Measurements from ENCODE around the gene LIN7B. TPM values are rescaled to one million over a fixed set of nuclear protein-coding genes. Genes with fewer than 3 reads are reported as not detected.

The LIN7B gene
- total RNA-seq, 4 donors from 2014 or later: 6.6 to 9.0 (median 7.1) TPM; not detected in 1

DNA sequence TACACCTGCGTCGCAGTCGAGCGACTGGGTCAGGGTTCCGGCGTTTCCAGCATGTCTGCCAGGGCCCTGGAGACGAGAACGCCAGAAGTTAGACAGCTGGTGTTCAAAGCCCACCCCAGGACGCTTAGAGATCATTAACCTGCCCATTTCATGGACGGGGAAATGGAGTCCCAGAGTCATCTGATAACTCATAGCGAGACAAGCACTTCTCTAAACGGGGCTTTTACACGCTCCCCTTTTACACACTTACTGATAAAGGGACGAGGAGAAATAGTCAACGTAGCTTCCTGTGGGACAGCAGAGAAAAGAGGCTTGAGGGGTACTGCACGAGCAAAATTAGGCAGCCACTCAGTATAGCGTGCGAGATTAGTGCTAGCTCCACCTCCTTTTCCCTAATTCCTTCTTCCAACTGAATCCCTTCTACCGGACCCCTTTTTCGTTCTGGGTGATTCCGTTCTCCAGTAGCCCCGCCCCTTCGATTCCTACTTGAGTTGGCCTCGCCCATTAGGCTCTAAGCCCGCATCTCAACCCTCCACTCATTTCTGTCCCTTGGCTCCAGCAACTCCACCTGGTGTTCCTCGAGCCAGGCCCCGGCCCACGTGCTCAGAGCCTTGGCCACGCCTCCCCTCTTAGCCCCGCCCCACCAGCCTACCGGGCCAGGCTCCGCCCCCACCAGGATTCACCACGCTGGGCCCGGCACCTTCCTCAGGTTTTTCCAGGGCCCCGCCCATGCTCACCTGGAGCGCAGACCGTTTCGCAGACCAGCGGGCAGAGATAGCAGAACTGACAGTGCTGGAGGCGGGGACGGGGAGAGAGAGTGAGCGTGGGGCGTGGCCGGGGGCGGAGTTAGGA lies 37.3 kb downstream of the LIN7B start:
- no peak for TF ChIP-seq CTCF (IDR thresholded peaks at IDR 0.05; ENCODE audit: low read depth)

- no peak for TF ChIP-seq CTCF (IDR thresholded peaks at IDR 0.05; ENCODE audit: low read depth)
These were observed 38.0 kb downstream of the LIN7B start for GRCh38 chr19:49152119-49152550.

- no peak for TF ChIP-seq CTCF (IDR thresholded peaks at IDR 0.05; ENCODE audit: low read depth)
These were observed 39.1 kb downstream of the LIN7B start for GRCh38 chr19:49153167-49153809.

- no peak for TF ChIP-seq CTCF (IDR thresholded peaks at IDR 0.05; ENCODE audit: low read depth)
These were observed 40.1 kb downstream of the LIN7B start for GRCh38 chr19:49154279-49154678.

- no peak for TF ChIP-seq CTCF (IDR thresholded peaks at IDR 0.05; ENCODE audit: low read depth)
These were observed 41.0 kb downstream of the LIN7B start, which contains the start of gene HRC for GRCh38 chr19:49155005-49155819. TSS of gene HRC (minus strand) at chr19:49155396. CDS start at chr19:49155237, 159 bp downstream.

GRCh38 chr19:49155820-49156346 lies 41.7 kb downstream of the LIN7B start:
- no peak for TF ChIP-seq CTCF (IDR thresholded peaks at IDR 0.05; ENCODE audit: low read depth)

All from subcutaneous adipose tissue (tissue), 4 donors.